HG02943 (cell line): ENCODE data around the gene OR2T8.

Source experiments
- ATAC-seq: cut with Tn5 transposase; IDR thresholded peaks from one replicate; pipeline ENCODE4 v1.9.1; 2021; ENCODE audit warnings: mild to moderate bottlenecking, low read depth, moderate library complexity; ENCODE audit not compliant: unreplicated experiment

The OR2T8 gene, protein sequence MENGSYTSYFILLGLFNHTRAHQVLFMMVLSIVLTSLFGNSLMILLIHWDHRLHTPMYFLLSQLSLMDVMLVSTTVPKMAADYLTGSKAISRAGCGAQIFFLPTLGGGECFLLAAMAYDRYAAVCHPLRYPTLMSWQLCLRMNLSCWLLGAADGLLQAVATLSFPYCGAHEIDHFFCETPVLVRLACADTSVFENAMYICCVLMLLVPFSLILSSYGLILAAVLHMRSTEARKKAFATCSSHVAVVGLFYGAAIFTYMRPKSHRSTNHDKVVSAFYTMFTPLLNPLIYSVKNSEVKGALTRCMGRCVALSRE

DNA sequence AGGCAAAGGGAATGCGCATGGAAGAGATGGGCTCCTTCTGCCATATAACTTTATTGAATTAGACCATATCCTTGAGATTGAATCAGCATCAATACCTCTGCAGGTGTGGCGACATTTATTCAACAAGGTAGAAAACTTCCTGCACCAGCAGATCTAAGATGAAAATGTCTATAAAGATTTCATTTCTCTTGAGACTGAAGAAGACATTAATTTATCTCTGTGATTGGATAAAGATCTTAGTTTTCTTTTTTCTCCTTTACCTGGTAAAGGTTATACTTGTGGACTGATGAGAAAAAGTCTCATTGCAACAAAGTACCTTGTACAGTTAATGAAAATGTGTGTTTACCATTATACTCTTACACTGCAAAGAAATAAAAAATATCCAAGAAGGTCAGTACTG is at the start of gene OR2T8:
Gene OR2T8 (plus strand): TSS at position 301 of the 400 bp plus-strand sequence. CDS start 766 bp downstream, outside the sequence.
- no peak for ATAC-seq

DNA sequence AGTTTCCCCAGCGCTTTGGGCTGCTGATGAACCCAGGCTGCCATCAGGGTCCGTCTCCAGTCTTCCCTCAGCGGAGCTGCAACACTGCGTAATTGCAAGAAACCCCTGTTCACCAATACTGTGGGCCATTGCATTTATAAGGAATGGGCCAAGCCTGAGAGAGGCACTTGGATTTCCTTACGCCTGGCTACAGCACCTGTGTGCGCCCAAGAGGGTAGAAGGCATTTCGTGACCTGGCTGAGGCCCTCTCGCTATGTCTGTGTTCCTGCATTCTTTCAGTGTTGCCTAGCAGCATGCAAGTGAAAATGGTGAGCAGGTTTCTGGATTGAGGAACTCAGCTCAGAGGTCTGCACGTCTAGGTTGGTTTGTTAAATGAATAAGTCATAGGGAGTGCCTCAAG is 36.7 kb upstream of the OR2T8 start:
- ATAC-seq: no peak

DNA sequence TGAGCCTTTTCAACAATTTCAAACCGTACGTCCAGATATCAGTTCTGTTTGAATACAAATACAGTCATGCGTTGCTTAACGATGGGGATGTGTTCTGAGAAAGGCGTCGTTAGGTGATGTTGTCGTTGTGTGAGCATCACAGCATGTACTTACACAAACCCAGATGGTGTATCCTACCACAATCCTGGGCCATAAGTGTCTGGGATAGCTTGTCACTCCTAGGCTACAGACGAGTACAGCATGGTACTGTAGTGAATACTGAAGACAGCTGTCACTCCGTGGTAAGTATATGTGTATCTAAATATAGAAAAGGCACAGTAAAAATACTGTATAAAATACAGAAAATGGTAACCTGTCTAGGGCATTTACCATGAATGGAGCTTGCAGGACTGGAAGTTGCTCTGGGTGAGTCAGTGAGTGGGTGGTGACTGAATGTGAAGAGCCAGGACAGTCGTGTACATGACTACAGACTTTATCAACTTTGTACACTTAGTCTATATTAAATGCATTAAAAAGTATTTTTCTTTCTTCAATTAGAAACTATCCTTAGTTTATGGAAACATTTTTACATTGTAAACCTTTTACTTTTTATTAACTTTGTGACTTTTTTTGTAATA is 35.1 kb upstream of the OR2T8 start:
- ATAC-seq: no peak

DNA sequence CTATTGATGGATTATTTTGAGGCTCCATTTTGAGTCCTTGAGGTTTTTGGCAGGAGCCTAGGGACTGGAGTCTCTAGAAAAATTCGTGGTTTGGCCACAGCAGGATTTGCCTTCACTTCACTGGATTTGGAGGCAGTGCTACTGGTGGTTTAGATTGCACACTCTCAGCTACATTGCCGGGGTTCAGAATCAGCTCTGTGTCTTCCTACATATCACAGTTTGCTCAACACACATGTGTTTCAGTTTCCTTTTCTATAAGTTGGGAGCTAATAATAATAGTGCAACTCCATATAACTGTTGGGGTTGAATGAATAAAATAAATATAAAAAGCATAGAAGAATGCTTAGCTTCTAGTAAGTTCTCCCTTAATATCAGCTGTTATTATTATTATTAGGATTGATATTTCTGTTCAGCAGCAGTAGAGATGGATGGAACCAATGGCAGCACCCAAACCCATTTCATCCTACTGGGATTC is 24.9 kb upstream of the OR2T8 start, which contains the start of gene OR2W3:
Gene OR2W3 (plus strand): TSS at position 425 of the 475 bp plus-strand sequence. CDS start 0 bp downstream, at position 425.
- no peak for ATAC-seq

DNA sequence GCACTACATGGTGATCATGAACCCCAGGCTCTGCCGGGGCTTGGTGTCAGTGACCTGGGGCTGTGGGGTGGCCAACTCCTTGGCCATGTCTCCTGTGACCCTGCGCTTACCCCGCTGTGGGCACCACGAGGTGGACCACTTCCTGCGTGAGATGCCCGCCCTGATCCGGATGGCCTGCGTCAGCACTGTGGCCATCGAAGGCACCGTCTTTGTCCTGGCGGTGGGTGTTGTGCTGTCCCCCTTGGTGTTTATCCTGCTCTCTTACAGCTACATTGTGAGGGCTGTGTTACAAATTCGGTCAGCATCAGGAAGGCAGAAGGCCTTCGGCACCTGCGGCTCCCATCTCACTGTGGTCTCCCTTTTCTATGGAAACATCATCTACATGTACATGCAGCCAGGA is 24.1 kb upstream of the OR2T8 start:
- no peak for ATAC-seq

DNA sequence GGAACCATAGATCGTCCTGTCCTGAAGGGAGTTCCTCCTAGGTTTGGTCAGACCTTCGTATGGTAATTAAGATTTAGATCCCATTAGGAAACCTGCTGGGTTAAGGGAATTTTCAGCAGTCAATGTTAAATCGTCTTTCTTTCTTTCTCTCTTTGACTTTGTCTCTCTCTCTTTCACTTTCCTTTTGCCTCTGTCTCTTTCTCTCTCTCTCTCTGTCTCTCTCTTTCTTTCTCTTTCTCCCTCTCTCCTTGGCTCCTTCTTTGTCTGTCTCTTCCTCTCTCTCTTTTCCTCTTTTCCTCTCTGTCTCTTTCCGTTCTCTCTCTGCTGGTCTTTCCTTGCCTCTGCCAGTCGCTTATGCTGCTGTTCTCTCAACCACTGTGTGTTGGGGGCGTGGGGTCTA is 15.9 kb upstream of the OR2T8 start:
- ATAC-seq: no peak

DNA sequence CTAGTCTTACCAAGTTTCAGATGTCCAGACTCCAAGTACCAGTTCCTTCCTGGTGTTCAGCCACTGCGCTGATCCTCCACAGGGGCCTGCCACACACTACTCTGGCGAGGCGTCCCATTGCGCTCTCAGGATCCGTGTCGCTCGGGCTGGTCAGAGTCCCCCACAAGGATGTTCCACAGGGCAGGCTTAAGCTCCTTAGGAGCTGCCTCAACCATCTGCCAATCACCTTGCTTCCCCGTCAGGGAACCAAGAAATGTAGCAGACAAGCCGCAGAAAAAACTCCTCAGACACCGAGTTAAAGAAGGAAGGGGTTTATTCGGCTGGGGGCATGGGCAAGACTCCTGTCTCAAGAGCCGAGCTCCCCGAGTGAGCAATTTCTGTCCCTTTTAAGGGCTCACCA is 14.9 kb upstream of the OR2T8 start:
- no peak for ATAC-seq

DNA sequence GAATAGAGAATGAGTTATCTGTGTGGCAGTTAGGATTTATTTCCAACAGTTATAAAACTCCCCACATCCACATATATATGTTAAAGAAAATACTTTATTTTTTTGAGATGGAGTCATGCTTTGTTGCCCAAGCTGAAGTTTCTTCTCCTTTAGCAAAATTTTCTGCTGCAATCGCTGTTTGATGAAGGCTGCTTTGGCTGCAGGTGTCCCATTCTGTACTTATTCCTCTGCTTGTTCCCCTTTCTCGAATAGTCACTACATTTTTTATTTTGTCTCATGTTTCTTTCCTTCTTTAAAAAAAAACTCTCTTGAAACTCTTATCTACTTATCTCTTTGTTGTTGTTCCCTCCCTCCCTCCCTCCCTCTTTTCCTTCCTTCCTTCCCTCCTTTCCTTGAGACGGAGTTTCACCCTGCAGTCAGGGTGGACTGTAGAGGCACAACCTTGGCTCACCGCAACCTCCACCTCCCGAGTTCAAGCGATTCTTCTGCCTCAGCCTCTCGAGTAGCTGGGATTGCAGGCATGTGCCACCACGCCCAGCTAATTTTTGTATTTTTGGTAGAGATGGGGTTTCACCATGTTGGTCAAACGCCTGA is 14.0 kb upstream of the OR2T8 start:
- no peak for ATAC-seq

DNA sequence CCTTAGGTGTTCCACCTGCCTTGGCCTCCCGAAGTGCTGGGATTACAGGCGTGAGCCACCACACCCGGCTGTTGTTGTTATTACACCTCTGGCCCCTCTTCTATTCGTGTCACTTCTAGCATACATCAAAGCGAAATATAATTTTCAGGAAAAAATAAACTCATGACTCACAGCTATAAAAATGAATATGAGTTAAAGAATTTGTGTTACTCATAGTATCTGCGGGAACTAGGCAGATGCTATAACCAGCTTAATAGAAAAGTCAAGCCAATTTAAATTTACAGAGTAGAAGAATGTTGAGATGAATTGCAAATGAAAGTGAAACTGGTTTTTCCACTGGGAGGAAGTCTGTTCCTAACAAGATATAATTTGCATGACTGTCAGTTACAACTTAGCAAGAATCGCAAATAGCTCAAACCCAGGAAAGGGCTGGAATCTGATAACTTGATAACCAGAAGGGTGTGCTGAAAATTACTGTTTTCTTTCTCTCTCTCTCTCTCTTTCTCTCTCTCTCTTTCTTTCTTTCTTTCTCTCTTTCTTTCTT is 13.5 kb upstream of the OR2T8 start:
- no peak for ATAC-seq

DNA sequence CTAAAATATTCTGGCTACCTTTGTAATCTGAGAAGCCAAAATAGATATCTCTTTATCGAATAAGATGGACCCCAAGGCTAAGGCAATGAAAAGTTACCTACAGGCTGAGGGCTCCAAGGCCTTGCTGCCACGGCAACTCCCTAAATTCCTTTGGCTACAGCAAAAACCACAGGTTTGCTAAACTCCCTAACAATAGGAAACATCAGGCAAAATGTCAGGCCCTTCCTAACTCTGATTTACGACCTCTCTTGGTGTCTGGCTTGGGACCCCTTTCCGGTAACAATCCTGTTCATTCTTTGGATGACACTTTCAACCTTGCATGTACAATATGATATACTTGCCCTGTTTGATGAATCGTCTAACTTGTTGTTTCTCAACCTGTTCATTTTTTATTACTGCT is 11.3 kb upstream of the OR2T8 start:
- ATAC-seq: no peak

DNA sequence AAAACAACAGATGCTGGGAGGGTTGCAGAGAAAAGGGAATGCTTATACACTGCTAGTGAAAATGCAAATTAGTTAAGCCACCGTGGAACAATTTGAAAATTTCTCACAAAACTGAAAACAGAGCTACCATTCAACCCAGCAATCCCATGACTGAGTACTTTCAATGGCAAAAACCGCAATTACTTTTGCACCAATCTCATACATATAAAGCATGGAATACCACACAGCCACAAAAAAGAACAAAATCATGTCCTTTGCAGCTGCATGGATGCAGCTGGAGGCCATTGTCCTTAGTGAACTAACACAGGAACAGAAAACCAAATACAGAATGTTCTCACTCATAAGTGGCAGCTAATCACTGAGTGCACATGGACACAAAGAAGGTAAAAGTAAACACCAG is 6.3 kb upstream of the OR2T8 start:
- ATAC-seq: no peak

DNA sequence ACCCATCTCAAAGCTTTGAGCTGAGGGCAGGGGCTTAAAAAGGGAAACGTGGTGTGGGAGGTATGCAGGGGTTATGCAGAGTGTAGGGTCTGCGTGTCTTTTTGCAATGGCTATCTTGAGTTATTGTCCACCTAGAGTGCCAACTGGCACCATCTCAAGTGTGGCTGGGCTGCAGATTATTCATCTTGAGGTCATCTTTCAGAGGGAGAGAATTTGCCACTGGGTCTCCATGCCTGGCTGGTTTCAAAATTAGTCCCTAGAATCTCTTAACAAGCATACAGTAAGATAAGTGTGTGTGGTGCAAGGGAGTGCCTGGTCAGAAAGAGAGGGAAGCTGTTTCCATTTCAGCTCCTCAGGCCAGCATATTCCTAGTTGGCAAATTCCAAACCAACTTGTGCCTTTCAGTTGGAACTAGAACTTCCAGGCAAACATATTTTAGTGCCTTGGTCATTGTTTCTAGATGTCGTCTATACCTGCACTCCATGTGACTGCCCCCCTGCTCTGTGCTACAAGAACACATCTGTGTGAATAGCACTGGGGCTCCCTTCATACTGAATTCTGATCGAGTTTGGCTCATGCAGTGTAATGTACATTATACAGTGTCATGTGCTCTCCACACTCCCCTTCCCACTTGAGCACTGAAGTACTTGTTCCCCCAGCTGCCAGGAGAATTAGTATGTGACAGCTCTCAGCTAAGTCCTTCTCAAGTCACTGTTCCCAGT is 5.0 kb upstream of the OR2T8 start:
- no peak for ATAC-seq

DNA sequence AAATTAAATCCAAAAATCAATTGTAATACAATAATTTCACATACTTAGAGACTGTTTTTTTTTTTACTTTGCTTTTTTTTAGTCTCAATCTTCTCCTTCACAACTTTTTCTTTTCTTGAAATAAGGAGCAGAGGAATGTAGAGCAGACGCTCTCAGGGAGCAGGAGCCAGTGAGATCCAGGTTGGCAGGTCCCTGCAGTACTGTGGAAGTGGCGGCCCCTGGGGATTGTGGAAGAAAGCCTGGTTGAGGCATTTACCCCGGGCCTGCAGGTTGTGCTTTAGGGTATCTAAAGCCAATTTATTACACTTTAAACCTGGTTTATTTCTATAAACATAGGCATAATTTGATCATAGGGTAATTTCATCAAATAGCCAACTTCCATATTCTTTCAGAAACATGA is 3.9 kb downstream of the OR2T8 start:
- no peak for ATAC-seq

DNA sequence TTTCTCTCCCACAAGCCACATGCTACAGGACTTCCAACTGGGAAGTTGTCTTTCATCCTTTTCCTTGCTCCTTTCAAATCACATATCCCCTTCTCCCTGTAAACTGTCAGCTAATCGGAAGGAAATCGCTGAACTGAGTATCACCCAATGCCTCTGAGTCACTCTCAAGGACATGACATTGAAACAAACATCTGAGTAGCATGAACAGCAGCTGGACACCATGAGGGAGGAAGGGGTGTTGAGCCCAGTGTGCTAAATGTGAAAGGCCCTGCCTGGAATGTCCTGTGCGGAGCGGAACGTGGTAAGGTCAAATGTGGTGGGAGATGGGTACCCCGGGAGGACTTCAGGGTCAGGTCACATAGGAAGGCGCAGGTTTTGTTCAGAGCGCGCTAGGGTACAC is 4.8 kb downstream of the OR2T8 start, which contains the start of gene OR2AJ1:
Gene OR2AJ1 (plus strand): TSS at position 22 of the 400 bp plus-strand sequence. CDS start 8,880 bp downstream, outside the sequence.
- ATAC-seq: no peak

DNA sequence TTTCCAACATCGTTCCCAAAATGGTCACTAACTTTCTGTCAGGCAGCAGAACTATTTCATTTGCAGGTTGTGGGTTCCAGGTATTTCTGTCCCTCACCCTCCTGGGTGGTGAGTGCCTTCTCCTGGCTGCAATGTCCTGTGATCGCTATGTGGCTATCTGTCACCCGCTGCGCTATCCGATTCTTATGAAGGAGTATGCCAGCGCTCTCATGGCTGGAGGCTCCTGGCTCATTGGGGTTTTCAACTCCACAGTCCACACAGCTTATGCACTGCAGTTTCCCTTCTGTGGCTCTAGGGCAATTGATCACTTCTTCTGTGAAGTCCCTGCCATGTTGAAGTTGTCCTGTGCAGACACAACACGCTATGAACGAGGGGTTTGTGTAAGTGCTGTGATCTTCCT is 13.9 kb downstream of the OR2T8 start:
- ATAC-seq: no peak

DNA sequence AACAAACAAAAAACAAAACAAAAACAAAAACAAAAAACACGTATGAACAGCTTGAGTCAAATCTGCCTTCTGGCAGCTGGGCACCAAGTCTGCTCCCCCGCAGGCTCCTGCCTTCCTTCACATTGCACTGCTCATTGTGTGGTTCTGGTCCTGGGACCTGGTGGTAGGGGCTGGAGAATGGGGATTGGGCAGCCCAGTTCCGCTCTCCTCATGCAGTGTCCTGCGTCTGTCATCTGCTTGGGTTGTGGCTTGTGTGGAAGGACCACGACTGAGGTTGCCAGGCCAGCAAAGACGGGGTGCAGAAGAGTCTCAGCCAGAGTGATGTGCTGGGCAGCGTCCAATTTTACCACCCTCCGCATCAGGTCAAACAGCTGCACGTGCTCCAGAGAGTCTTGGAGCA is 15.7 kb downstream of the OR2T8 start:
- no peak for ATAC-seq

DNA sequence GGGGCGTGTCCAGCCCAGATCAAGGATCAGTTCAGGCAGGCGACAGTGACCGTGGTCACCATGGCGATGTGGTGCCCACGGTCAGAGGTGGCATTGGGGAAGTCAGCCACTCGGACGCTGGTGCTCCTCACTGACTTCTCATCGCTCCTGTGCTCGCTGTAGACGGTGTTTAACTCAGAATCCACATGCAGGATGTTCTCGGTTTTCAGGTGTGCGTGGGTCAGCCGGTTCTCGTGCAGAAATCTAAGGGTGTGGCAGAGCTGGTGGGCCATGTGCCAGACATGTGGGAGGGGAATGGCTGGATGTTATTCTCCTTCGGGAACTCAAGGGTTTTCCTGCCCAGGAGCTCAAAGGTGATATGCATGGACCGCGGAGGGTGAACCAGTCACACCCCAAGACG is 16.4 kb downstream of the OR2T8 start:
- no peak for ATAC-seq

DNA sequence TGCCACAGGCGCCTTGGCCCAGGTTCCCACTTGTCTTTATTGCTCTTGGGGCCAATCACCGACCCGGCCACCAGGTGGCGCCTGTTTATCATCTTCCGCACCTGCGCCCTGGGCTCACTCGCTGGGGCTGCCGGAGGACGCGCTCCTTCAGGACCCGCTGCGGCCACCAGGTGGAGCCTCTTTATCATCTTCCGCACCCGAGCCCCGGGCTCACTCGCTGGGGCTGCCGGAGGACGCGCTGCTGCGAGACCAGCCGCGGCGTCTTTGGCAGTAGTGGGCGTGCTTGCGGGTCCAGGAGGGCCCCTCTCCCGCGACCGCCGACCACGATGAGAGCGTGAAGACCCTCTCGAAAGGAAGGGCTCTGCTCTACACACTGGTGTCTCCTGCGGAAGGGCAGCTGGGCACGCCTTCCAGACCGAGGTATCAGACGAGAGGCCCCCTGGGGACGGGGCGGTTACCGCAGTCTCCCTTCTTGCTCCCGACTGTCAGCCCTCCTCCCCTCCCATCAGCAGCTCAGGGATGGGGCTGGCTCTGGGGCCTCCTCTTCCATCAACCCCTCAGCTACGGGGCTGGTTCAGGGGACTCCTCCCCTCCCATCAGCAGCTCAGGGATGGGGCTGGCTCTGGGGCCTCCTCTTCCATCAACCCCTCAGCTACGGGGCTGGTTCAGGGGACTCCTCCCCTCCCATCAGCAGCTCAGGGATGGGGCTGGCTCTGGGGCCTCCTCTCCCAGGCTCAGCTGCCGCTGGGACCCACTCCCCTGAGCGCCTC is 17.1 kb downstream of the OR2T8 start:
- ATAC-seq: peak; percentile 100

DNA sequence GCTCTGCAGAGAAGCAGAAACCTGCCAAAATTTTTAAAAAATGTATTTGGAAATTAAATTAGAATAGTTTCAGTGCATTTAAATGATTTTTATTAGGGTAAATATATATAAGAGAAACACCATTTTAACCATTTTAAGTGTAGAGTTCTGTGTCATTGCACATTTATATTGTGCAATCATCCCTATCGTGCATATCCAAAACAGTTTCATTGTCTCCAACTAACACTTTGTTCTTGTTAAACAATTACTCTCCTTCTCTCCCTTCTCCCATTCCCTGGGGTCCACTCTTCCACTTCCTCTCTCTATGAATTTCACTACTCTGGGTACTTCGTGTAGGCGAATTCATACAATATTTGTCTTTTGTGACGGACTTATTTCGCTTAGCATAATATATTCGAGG is 22.6 kb downstream of the OR2T8 start:
- ATAC-seq: no peak

DNA sequence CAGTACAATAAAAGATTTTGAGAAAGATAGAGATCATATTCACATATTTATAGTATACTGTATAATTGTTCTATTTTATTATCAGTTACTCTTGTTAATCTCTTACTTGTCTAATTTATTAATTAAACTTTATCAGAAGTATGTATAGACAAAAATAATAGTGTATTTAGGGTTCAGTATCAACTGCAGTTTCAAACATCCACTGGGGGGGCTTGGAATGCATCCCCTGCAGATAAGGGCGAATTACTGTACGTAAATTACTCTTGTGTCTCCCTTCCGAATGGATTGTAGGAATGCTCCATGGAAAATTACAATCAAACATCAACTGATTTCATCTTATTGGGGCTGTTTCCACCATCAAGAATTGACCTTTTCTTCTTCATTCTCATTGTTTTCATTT is 28.5 kb downstream of the OR2T8 start, which contains the start of gene OR2L8:
Gene OR2L8 (plus strand): TSS at position 301 of the 400 bp plus-strand sequence. CDS start 0 bp downstream, at position 301.
- no peak for ATAC-seq
